Loucy (cell line): ENCODE measurements around the gene PHAX.
"Not testable (repeated sequence)": the region's sequence is repeated elsewhere in the genome, so short reads cannot be mapped to it uniquely, and the experiment has no call there.

Source experiments
- CTCF ChIP-seq: fragments of 200-600 bp; sonication (generic); conservative IDR thresholded peaks from 2 replicates; pipeline ENCODE4 v1.5.1; 2014; ENCODE audit warnings: mild to moderate bottlenecking, antibody characterized with exemption, low read length
- EZH2phosphoT487 ChIP-seq: fragments of 200-600 bp; IDR thresholded peaks from 2 replicates; pipeline ENCODE4 v1.6.1; 2018; ENCODE audit warnings: antibody characterized with exemption, mild to moderate bottlenecking, moderate library complexity, borderline replicate concordance

- not testable (repeated sequence) for TF ChIP-seq CTCF, EZH2phosphoT487
Observed at GRCh38 chr5:126649057-126649456, 48.3 kb downstream of the PHAX start.
